C4-2B (cell line): ENCODE results near the gene TMEM269.
A peak's percentile ranks its signal among the peaks of the same experiment; 100 is the strongest.
"Not testable (repeated sequence)": the region's sequence is repeated elsewhere in the genome, so short reads cannot be mapped to it uniquely, and the experiment has no call there.

ENCODE experiments used
- H3K27ac ChIP-seq: fragments of 450-650 bp; 2 replicates; pipeline ENCODE4 v1.5.1; 2017
- ZFX ChIP-seq: fragments of 450-650 bp; IDR thresholded peaks from 2 replicates; pipeline ENCODE4 v1.6.1; 2017
- TF ChIP-seq, protein P1 (sequence below): fragments of 450-650 bp; conservative IDR thresholded peaks from 2 replicates; pipeline ENCODE4 v1.5.1; 2017; ENCODE audit warnings: mild to moderate bottlenecking

TMEM269 gene

GRCh38 chr1:42797414-42797813 lies 12.6 kb downstream of the TMEM269 start:
- H3K27ac ChIP-seq: no peak overlapping the region
- TF ChIP-seq, protein P1, sequence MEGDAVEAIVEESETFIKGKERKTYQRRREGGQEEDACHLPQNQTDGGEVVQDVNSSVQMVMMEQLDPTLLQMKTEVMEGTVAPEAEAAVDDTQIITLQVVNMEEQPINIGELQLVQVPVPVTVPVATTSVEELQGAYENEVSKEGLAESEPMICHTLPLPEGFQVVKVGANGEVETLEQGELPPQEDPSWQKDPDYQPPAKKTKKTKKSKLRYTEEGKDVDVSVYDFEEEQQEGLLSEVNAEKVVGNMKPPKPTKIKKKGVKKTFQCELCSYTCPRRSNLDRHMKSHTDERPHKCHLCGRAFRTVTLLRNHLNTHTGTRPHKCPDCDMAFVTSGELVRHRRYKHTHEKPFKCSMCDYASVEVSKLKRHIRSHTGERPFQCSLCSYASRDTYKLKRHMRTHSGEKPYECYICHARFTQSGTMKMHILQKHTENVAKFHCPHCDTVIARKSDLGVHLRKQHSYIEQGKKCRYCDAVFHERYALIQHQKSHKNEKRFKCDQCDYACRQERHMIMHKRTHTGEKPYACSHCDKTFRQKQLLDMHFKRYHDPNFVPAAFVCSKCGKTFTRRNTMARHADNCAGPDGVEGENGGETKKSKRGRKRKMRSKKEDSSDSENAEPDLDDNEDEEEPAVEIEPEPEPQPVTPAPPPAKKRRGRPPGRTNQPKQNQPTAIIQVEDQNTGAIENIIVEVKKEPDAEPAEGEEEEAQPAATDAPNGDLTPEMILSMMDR: no peak
- no peak for TF ChIP-seq ZFX

DNA sequence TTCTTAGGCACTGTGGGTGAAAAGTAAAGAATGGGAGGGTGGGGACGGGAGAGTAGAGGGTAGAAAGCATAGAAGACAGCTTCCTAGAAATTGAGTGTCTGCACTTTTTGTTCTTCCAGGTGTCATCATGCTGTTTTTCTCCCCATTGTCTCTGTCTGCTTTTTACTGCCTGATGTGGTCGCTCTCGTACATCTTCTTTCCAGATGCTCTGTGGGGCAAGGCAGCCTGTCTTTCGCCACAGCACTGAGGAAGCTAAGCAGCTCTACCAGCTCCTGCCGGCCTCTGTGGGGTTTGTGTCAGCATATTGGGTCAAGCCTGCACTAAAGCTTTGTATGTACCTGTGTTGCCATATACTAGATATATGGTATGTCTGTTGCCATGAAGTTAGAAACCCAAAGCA lies 13.2 kb downstream of the TMEM269 start:
- H3K27ac ChIP-seq: no peak overlapping the region
- no peak for TF ChIP-seq ZFX
- TF ChIP-seq, protein P1: no peak

GRCh38 chr1:42801832-42802473 lies 17.2 kb downstream of the TMEM269 start:
- H3K27ac ChIP-seq: no peak overlapping the region
- TF ChIP-seq, protein P1: no peak
- TF ChIP-seq ZFX: no peak

- TF ChIP-seq ZFX: no peak
- TF ChIP-seq, protein P1: no peak
- H3K27ac ChIP-seq: no peak overlapping the region
Measured at GRCh38 chr1:42806171-42806570, 21.4 kb downstream of the TMEM269 start.

DNA sequence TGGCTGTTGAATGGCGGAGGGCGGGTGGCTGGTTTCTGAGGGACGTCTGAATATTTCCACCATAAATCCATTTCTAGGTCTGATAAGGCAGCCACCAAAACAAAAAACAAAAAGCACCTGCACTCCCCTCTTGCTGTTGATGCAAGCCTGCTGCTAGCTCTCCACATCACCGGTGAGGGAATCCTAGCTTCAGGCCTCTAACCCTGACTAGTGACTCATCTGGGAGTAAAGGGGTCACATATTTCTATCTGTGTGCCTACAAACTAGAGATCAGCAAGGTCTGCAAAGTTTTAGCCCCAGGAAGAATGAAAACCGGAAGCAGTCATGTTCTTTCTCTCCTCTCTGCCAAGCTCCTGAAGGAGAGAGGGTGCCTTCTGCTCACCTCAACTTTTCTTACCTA lies 21.8 kb downstream of the TMEM269 start:
- no peak overlapping the region for H3K27ac ChIP-seq
- no peak for TF ChIP-seq ZFX
- TF ChIP-seq, protein P1: no peak

GRCh38 chr1:42807056-42807668 lies 22.4 kb downstream of the TMEM269 start:
- H3K27ac ChIP-seq: no peak overlapping the region
- TF ChIP-seq, protein P1: no peak
- TF ChIP-seq ZFX: no peak

DNA sequence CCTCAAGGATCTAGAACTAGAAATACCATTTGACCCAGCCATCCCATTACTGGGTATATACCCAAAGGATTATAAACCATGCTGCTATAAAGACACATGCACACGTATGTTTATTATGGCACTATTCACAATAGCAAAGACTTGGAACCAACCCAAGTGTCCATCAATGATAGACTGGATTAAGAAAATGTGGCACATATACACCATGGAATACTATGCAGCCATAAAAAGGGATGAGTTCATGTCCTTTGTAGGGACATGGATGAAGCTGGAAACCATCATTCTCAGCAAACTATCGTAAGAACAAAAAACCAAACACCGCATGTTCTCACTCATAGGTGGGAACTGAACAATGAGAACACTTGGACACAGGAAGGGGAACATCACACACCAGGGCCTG lies 30.0 kb downstream of the TMEM269 start:
- not testable (repeated sequence) for H3K27ac ChIP-seq

DNA sequence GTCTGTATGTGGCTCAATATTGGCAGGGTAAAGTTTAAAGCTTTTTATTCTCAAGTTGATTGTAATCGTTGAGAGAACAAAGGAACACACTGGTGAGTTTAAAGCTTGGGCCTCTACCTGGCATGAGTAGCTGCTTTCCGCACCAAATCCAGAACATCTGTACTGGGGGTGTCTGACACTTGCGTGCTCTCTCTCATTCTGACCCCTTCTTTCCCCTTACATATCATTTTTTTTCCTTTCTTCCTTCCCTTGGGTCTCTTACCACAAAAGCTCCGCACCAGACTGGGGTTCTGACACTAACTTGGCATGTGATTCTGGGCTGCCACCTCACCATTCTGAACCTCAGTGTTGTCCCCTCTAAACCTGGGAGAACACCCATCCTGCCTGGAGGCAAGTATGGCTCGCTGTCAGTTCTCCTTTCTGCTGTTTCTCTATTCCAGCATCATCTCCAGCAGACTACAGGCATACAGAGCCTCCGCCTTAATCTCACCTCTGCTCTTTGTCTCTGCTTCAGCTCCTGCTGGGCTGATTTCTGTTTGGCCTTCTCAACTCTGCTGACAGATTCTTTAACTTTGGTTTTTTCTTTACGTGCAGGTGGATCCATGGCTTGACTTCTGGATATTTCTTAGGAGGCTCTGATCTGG lies 31.3 kb downstream of the TMEM269 start:
- no peak for TF ChIP-seq ZFX
- TF ChIP-seq, protein P1: no peak
- H3K27ac ChIP-seq: peak overlapping the region; percentile 79
